Left renal cortex interstitium (tissue), 4 donors: ENCODE measurements around the gene TOGARAM2. TPM values are rescaled to one million over a fixed set of nuclear protein-coding genes. Genes with fewer than 3 reads are reported as not detected.
"Not testable (repeated sequence)": the region's sequence is repeated elsewhere in the genome, so short reads cannot be mapped to it uniquely, and the experiment has no call there.

ENCODE experiments used
- DNase-seq, 4 donors: peaks; one replicate each; pipeline ENCODE4 v3.0.0-alpha.2; 2013; ENCODE audit warnings: low read depth in 4 of 4, low spot score in 2 of 4, missing footprints in 1 of 4
- polyA plus RNA-seq, 4 donors: library from polyadenylated mRNA; unstranded; fragments of 120-200 nt; gene quantifications; one replicate each; pipeline ENCODE4 v1.2.1, GENCODE V29; 2013; ENCODE audit not compliant: insufficient read length in 4 of 4

TOGARAM2 gene
- polyA plus RNA-seq, 4 donors: 0.62 to 2.0 (median 1.2) TPM

DNA sequence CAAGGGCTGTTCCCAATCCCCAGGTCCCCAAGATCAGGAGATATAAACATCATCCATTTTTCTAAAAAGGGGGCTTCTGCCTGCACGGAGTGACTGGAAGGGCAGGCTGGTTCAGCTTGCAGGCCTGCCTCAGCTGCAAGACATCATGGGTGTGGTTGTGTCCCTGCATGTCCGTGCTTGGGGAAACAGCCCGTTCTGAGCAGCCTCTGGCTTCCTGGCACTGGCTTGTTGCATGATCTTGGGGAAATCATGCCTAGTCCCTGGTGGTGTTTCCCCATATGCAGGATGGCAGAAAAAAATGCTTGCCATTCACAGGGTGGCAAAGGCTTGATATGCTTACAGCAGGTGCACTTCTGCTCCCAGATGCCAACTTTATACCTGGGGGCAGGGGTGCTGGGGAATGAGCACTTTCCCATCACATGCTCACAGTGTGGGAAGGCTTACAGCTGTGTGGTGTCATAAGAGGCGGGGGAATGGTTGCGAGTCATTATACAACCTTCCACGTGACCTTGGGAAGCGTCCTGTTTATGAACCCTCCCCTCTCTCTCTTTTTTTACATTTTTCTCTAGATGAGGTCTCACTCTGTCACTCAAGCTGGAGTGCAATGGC lies 86.0 kb downstream of the TOGARAM2 start:
- DNase-seq: no peak

DNA sequence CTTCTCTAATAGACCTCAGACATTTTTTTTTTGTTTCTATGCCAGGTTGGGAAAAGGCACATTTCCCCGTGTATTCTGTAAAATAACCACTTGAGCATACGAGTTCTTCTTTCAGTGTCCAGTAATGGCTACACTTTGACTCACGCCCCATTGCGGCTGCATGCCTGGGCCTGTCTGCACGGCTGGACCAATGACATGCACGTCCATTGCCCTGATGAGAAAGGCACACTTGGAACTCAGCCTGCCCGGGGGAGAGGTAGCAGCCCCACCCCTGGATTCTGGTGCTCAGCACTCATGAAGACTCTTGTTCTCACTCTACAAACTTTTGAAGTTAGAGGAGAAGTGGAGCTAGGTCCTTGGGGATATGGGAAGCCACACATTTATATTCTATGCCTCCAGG lies 87.4 kb downstream of the TOGARAM2 start:
- DNase-seq: no peak

DNA sequence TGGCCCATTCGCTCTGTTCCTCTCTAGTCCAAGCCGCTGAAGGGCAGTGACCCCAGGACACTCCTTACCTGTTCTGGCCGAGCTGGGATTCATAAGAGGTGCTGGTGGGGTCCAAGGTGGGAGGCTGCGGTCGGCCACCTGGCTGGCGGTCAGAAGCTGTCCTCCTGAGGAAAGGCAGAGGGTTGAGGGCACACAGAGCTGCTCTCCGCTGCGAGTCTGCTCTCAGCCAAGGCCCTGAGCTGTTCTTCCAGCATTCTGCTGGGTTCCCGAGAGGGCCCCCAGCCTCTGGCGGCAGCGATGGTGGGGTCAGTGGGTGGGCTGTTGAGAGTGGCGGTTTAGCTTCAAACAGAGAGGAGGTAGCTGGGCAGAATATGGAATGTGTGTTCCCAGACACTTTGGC lies 89.4 kb downstream of the TOGARAM2 start:
- no peak for DNase-seq

DNA sequence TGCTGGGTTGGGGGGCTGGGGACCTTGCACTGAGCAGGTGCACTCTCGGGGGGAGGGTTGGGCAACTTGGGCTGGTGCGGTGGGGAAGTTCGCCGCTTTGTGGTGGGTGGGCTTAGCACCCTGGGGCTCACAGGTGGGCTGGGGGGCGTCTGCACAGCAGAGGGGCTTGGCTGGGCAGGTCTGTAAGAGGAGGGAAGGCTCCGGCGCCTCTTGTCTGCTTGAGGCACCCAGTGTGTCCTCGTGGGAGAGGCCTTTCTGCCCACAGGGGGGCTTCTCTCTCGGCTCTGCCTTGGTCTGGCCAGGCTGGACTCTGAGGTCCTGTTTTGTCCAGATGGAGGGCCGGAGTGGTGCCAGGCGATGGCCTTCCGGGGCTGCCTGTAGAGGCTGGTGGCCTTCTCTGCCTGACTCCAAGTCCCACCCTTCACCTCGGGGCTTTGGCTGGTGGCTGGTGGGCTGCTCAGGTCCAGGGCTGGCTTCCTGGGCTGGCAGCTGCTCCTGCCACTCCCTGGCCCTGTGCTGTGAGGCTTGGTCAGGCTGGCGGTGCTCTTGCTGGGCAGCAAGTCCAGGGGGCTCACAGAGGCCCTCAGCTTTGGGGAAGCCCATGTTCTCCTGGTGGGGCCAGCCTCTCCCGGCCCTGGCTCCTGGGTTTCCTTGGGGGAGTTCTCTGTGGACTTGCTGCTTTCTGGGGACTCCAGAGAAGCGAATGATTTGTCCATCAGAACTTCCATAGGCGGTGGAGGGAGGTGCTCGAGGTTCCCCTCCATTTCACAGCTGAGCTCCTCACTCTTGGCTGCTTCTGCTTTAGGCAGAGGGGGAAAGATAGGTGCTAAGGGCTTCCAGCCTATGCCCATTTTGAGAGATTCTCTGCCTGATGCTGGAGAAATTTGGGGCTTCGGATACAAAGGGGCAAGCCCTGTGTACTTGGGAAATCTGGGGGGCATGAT lies 90.2 kb downstream of the TOGARAM2 start:
- DNase-seq: no peak

- no peak for DNase-seq
Measured at GRCh38 chr2:29072251-29072650, 91.2 kb downstream of the TOGARAM2 start.

DNA sequence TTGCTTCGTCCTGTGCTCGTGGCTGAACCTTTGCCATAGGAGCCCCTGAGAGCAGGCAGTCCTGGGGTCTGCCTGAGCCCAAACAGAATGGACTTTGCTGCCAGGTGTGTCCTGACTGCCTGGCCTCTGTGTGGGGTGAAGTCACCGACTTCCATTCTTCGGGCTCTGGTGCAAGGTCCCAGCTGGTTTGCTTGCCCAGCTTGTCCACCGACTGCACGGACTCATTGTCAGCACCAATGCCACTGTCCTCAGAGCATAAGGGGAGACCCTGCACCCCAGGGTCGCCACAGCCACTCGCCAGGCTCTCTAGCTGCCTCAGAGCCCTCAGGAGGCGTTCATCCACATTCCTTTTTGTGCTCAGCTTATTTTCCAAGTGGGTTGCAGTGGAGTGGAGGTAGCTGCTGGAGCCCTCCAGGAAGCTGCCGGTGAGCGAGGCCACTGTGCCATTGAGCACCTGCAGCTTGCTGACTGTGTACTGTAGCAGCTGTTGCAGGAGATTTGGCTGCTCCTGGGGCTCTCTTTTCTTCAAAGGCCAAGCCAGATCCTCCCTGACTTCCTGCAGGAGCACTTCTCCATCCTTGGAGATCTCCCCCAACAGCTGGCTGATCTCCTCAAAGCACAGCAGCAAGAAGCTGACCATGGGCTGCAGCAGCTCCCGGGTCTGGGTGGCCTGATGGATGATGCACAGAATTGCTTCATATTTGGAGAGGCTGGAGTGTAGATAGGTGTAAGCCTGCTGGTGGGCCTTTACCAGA lies 92.0 kb downstream of the TOGARAM2 start:
- DNase-seq: no peak

GRCh38 chr2:29073933-29074332 lies 92.8 kb downstream of the TOGARAM2 start:
- DNase-seq: no peak

- no peak for DNase-seq
Measured at GRCh38 chr2:29074411-29074810, 93.3 kb downstream of the TOGARAM2 start, which contains the start of gene PCARE. Gene PCARE (minus strand): TSS chr2:29074523. CDS start chr2:29074261, 262 bp downstream.

DNA sequence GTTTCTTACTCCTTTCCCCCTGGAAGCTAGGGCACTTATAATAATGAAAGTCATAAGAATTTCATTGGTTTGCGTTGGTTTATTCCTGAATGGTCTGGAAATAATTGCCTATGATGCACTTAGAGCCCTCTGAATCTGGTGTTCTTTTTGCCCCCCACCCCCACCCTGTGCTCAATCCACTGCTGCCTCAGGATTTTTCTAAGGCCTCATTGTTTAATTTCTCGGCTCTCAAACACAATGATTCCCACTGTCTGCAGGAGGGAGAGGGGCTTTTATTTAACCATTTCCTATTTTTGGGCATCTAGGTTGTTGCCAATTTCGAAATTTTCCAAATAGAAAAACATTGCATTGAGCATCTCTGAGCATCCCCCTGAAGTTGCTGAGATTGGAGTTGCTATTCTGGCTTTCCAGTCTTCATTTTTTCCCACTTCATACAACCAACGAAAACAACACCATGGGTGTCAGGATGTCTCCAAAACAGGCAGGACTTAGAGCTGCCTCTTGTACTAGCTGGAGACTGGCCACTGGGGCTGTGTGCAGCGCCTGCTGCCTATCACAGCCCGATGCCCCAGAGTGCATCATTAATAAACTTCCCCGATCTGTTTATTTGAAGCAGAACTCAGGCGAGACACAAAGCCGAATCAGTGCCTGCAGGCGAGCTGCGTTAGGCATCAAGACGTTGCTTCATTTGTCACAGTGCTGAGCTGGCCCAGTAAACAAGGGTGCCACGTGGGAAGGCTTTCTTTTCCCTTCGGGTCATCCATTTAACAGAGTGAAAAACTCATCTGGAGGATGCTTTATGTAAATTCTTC lies 95.0 kb downstream of the TOGARAM2 start:
- DNase-seq: no peak

GRCh38 chr2:29079887-29080286 lies 98.8 kb downstream of the TOGARAM2 start:
- DNase-seq: no peak

- no peak for DNase-seq
Measured at GRCh38 chr2:29080886-29081743, 100.0 kb downstream of the TOGARAM2 start.

- no peak for DNase-seq
Measured at GRCh38 chr2:29082804-29083495, 101.9 kb downstream of the TOGARAM2 start.

GRCh38 chr2:29084554-29084953 lies 103.5 kb downstream of the TOGARAM2 start:
- no peak for DNase-seq

DNA sequence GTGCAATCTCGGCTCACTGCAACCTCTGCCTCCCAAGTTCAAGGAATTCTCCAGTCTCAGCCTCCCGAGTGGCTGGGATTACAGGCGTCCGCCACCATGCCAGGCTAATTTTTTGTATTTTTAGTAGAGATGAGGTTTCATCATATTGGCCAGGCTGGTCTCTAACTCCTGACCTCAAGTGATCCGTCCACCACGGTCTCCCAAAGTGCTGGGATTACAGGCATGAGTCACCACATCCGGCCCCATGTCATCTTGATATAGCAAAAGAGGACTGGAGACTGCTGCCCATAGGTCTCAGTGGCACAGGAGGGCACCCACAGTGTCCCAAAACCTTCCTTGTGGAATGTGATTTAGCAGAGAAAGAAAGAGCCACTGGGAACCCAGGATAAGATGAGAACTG lies 109.2 kb downstream of the TOGARAM2 start:
- DNase-seq: not testable (repeated sequence)

GRCh38 chr2:29096969-29097368 lies 115.9 kb downstream of the TOGARAM2 start:
- no peak for DNase-seq

- no peak for DNase-seq
Measured at GRCh38 chr2:29097569-29097968, 116.5 kb downstream of the TOGARAM2 start.

- no peak for DNase-seq
Measured at GRCh38 chr2:29100564-29100963, 119.5 kb downstream of the TOGARAM2 start.
